NCI-H82 (cell line): ENCODE results near the gene HSPB9.
"Not testable (repeated sequence)": the region's sequence is repeated elsewhere in the genome, so short reads cannot be mapped to it uniquely, and the experiment has no call there.

Source experiments
- DNase-seq: peaks from one replicate; lab custom pipeline; 2025; lab: John Stamatoyannopoulos, UW

Gene HSPB9

GRCh38 chr17:42143138-42143537, 20.5 kb downstream of the HSPB9 start:
- DNase-seq = not testable (repeated sequence)

- DNase-seq = no peak
Measured at GRCh38 chr17:42146911-42147607, 24.5 kb downstream of the HSPB9 start.

GRCh38 chr17:42153919-42154742, 31.5 kb downstream of the HSPB9 start:
- peak; percentile 48 for DNase-seq

GRCh38 chr17:42155614-42156045, 33.0 kb downstream of the HSPB9 start:
- no peak for DNase-seq

- DNase-seq = no peak
Measured at GRCh38 chr17:42159796-42160530, 37.4 kb downstream of the HSPB9 start.

GRCh38 chr17:42160531-42160910, 37.9 kb downstream of the HSPB9 start:
- DNase-seq = no peak

- peak; percentile 67 for DNase-seq
Measured at GRCh38 chr17:42163113-42163512, 40.5 kb downstream of the HSPB9 start.

GRCh38 chr17:42163696-42164407, 41.2 kb downstream of the HSPB9 start:
- no peak for DNase-seq

GRCh38 chr17:42165751-42166150, 43.1 kb downstream of the HSPB9 start:
- DNase-seq = no peak

GRCh38 chr17:42166196-42166763, 43.7 kb downstream of the HSPB9 start:
- no peak for DNase-seq

- no peak for DNase-seq
Measured at GRCh38 chr17:42167807-42168206, 45.2 kb downstream of the HSPB9 start.

- no peak for DNase-seq
Measured at GRCh38 chr17:42169351-42169750, 46.7 kb downstream of the HSPB9 start.

- no peak for DNase-seq
Measured at GRCh38 chr17:42171831-42172230, 49.2 kb downstream of the HSPB9 start.
